GM19397 (cell line): ENCODE data around the gene DYNC1LI1.

Experiments
- ATAC-seq: cut with Tn5 transposase; IDR thresholded peaks from one replicate; pipeline ENCODE4 v1.9.1; 2021; ENCODE audit warnings: mild to moderate bottlenecking, moderate library complexity; ENCODE audit not compliant: unreplicated experiment

DYNC1LI1 gene

DNA sequence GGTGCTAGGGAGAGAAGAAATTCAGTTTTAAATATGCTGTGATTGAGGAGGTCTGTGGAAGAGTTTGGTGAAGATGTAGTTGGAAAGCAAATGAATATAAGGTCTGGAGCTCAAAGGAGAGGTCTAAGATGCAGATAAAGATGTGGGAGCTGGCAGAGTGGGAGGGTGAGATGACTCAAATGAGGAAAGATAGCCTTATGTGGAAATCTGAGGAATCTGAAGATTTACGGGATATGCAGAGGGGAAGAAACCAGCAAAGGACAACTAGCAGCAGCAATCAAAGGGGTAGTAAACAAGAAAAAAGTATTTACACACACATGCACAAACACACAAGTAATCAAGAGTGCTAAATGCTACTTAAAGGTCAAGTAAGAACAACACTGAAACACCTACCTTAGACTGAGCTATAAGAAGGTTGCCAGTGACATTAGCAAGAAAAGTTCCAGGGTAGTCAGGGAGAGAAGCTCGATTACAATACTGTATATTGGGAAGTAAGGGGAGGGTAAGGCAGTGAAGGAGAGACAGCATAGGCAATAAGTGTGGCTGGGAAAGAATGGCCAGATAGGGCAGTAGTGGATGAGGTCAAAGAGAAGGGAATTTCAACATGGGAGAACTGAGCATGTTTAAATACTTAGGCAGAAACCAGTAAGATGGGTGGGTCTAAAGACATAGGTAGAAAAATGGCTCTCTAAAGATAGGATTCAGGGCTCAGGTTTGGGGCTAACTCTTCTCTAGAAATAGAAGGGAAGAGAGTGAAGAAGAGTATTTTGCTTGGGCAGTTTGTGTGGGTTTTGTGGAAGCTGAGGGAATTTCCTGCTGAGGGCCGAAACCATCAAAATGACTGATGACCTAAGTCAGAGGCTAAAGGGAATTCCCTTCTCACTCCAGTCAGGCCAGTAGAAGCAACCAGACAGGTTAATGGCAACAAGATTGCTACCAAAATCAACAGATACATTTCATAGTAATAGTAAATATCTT is 76.9 kb downstream of the DYNC1LI1 start:
- peak; percentile 76 for ATAC-seq

- no peak for ATAC-seq
Measured at GRCh38 chr3:32492684-32493436, 77.8 kb downstream of the DYNC1LI1 start.

- ATAC-seq: no peak
Measured at GRCh38 chr3:32488474-32489008, 82.1 kb downstream of the DYNC1LI1 start.

GRCh38 chr3:32487781-32488473 is 82.7 kb downstream of the DYNC1LI1 start:
- no peak for ATAC-seq

- no peak for ATAC-seq
Measured at GRCh38 chr3:32484436-32484835, 86.2 kb downstream of the DYNC1LI1 start.

DNA sequence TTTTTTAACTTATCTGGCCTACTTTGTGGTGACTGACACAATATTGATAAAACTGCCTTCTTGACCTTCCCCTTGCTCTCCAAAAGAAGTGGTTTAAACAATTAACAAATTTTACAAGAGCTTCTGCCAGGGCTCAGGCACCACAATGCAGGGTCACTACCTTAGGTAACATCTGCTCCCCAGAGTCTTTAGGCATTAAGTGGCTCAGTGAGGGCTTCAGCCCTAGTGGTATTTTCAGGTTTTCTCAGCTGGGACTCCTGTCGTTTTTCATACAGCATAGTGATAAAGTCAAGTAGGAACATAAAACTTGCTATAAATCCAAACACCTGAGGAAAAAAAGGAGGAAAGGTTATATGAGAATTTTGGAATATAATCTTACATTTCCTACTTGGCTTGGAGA is 86.9 kb downstream of the DYNC1LI1 start:
- no peak for ATAC-seq

DNA sequence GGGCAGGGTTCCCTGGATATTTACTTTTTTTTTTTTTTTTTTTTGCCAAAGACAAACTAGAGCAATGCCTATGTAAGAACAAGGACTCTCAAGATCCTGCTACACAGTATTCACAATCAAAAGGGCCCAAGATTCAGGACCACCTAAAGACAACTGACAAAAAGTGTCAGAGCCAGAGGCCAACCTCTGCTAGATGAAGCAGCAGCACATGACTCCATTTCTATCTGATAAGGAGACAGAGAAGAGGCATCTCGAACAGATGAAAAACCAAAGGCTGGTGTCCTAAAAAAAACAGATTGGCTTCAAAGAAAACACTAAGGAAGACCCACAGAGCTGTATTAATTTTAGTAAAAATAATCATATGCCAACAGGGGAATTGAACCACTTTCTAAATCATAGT is 88.0 kb downstream of the DYNC1LI1 start:
- no peak for ATAC-seq

DNA sequence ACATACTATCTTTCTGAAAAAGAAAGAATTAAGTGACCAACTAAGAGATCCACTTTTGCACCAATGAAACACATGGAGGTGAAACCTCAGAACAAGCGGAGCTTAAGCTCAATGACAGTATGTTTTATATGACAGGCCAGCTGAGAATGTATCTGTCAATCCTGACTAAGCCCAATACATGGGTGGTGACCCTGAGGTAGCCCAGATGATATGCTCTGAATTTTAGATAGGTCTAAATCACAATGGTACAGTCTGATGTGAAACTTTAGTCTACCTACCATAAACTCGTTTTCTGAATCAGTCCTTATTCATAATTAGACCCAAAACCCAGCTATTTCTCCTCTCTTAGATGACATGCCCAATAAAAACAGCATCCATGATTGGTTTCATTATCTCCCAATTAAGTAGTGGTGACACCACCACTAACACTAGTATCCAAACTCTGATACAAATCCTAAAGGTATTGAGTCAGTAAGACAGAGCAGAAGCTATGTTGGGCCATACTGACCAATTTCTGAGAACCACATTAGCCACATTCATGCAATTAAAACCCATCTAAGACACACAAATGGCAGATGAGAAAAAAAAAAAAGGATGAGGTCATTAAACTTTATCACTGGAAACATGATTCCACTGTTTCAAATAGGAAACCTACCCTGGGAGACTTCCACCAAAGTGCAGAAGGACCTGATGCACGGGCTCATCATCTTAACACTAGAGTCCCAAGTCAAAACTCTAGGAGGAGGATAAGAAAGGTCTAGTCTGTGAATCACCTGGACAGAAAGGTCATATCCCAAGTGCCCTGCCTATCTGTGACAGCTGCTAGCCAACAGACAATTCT is 88.6 kb downstream of the DYNC1LI1 start:
- ATAC-seq: no peak

DNA sequence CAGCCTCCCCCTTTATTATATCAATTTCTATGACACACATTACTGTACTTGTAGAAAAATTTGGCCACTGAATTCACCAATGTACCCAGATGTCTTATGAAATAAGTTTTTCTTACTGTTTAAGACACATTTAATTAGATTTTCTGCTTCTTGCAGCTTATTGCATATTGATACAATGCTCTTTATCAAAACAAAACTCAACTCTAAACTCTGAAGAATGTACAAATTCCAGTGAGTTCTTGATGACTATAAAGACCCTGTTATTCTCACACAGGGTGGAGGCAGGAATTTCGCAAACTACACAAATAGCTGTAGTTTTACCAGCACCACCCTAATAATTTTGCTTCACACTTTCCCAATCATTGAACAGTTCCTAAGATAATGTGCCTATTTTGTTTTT is 90.1 kb downstream of the DYNC1LI1 start:
- ATAC-seq: no peak
